Parathyroid adenoma (tissue), 2 donors: ENCODE measurements around the gene HOGA1.

Experiments used
- H2AFZ ChIP-seq: fragments of 300-600 bp; sonication (generic); one replicate; pipeline ENCODE4 v1.7.0; 2017; ENCODE audit warnings: antibody characterized with exemption, mild to moderate bottlenecking
- H3K27ac ChIP-seq: fragments of 300-600 bp; sonication (generic); one replicate; pipeline ENCODE4 v1.7.0; 2017
- H3K27me3 ChIP-seq: fragments of 300-600 bp; sonication (generic); one replicate; pipeline ENCODE4 v1.7.0; 2017; ENCODE audit warnings: low read length; ENCODE audit not compliant: control insufficient read depth, insufficient read depth
- H3K36me3 ChIP-seq: fragments of 300-600 bp; sonication (generic); one replicate; pipeline ENCODE4 v1.7.0; 2017; ENCODE audit warnings: low read length; ENCODE audit not compliant: control insufficient read depth, insufficient read depth
- H3K4me1 ChIP-seq: fragments of 300-600 bp; sonication (generic); one replicate; pipeline ENCODE4 v1.7.0; 2017; ENCODE audit warnings: control low read depth
- H3K4me2 ChIP-seq: fragments of 300-600 bp; sonication (generic); one replicate; pipeline ENCODE4 v1.7.0; 2017; ENCODE audit warnings: low read length
- H3K4me3 ChIP-seq: fragments of 300-600 bp; sonication (generic); one replicate; pipeline ENCODE4 v1.7.0; 2017; ENCODE audit warnings: low read depth, low read length
- H3K79me2 ChIP-seq: fragments of 300-600 bp; sonication (generic); one replicate; pipeline ENCODE4 v1.7.0; 2017; ENCODE audit warnings: control low read depth
- H3K9ac ChIP-seq: fragments of 300-600 bp; sonication (generic); one replicate; pipeline ENCODE4 v1.7.0; 2017; ENCODE audit warnings: mild to moderate bottlenecking
- H3K9me3 ChIP-seq: fragments of 300-600 bp; sonication (generic); one replicate; pipeline ENCODE4 v1.7.0; 2017; ENCODE audit warnings: low read length; ENCODE audit not compliant: control insufficient read depth
- CTCF ChIP-seq: fragments of 300-600 bp; sonication (generic); IDR thresholded peaks from one replicate; pipeline ENCODE4 v1.7.0; 2017; ENCODE audit warnings: antibody characterized with exemption, mild to moderate bottlenecking
- donor health status: primary hyperparathyroidism.

Gene HOGA1

DNA sequence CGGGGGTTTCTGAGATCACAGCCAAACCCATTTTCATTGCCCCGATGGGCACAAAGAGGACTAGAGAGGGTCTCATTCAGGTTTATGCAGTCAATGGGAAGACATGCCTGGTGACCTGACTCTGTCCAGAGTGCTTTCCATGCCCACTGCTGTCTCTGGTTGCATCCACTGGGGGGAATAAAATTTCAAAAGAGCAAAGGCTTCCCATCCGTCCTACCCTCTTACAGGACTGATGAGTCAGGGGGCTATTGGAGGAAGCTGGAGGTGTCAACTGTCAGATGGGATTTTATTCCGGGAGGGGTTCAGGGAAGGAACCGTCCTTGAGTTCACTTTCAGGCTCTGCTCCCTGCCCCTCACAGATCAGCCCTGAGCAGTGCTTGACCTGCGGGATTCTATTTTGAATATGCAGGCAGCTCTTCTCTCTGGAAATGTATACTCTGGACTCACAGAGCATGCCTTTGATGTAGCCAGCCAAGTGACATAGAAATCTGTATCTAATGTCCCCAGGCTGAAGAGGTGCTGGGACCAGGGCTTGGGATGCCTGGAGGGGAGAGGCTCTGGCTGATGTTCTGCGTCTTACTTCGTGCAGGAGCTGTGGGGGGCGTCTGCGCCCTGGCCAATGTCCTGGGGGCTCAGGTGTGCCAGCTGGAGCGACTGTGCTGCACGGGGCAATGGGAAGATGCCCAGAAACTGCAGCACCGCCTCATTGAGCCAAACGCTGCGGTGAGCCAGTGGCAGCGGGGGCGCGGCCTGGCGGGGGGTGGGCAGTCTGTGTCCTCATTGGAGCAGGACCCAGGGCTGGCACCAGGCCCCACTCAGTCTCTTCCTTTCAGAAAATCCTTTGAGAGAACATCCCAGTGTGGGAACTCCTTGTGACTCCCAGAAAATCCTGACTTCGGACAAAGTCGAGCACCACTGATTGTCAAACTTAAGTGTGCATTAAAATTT, 17.4 kb downstream of the HOGA1 start:
- Histone ChIP-seq H3K27ac (no peak overlapping the region), H3K4me3 (no peak overlapping the region), H3K9me3 (no peaks in the 10 kb centered on the region), H2AFZ (no peak overlapping the region), H3K4me1 (no peaks in the 10 kb centered on the region), H3K9ac (no peak overlapping the region), H3K36me3 (no peaks in the 10 kb centered on the region), H3K4me2 (no peak overlapping the region), H3K27me3 (no peaks in the 10 kb centered on the region), H3K79me2 (peaks cover 3% of the 10 kb centered on the region)
- no peak for TF ChIP-seq CTCF

DNA sequence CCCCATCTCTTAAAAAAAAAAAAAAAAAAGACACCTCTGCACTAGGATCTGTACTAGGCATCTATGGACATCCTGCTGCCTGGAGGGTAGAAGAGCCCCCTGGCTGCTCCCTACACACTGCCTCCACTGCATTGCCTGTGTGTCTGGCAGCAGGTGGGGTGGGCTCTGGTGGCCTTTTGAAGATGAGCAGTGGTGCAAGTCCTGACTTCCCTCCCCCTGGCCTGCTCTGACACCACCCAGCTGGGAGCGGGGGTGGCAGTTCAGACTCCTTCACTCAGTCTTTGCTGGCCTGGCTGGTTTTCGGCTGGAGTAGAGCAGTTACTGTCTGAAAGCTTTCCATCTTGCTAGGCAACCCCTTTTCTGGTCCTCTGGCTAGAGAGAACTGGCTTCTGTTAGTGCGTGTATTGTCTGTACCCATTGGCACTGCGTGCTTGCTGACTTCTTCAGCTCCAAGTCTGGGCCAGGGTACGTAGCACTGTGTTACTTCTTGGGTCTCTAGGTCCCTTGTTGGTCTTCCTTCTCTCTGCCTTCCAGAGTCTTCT, 23.0 kb downstream of the HOGA1 start:
- Histone ChIP-seq H3K79me2 (no peaks in the 10 kb centered on the region), H2AFZ (no peak overlapping the region), H3K9me3 (no peaks in the 10 kb centered on the region), H3K36me3 (no peaks in the 10 kb centered on the region), H3K4me3 (no peak overlapping the region), H3K27me3 (no peaks in the 10 kb centered on the region), H3K27ac (no peak overlapping the region), H3K4me2 (no peak overlapping the region), H3K9ac (no peak overlapping the region), H3K4me1 (no peaks in the 10 kb centered on the region)
- no peak for TF ChIP-seq CTCF

- Histone ChIP-seq H3K27ac (no peak overlapping the region), H2AFZ (no peak overlapping the region)
Observed at GRCh38 chr10:97608991-97609561, 24.9 kb downstream of the HOGA1 start.

DNA sequence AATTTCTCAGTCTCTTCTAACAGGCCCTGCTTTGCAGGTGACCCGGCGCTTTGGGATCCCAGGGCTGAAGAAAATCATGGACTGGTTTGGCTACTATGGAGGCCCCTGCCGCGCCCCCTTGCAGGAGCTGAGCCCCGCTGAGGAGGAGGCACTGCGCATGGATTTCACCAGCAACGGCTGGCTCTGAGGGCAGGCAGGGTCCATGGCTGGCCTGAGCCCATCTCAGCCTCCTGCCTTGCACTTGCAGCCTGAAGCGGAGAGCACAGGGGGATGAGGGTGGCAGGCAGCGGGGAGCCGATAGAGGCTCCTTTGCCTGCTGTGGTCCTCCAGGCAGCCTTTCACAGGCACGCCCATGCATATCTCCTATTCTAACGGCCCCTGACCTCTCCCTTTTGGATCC, 27.3 kb downstream of the HOGA1 start:
- Histone ChIP-seq H3K4me2 (no peak overlapping the region), H3K36me3 (no peaks in the 10 kb centered on the region), H2AFZ (no peak overlapping the region), H3K27ac (no peak overlapping the region), H3K9ac (no peak overlapping the region), H3K79me2 (no peaks in the 10 kb centered on the region), H3K4me1 (peaks cover 8% of the 10 kb centered on the region), H3K27me3 (no peaks in the 10 kb centered on the region), H3K9me3 (no peaks in the 10 kb centered on the region), H3K4me3 (no peak overlapping the region)
- no peak for TF ChIP-seq CTCF

More at GRCh38 chr10:97608991-97609561, 24.9 kb downstream of the HOGA1 start:
- no peak for TF ChIP-seq CTCF
- H3K4me1 ChIP-seq, result peaks cover under 1% of the 10 kb centered on the region
- H3K9me3 ChIP-seq, result no peaks in the 10 kb centered on the region
- no peaks in the 10 kb centered on the region for H3K79me2 ChIP-seq
- H3K4me3 ChIP-seq, result no peak overlapping the region
- no peak overlapping the region for H3K9ac ChIP-seq
- H3K4me2 ChIP-seq, result no peak overlapping the region
- no peaks in the 10 kb centered on the region for H3K36me3 ChIP-seq
- H3K27me3 ChIP-seq, result no peaks in the 10 kb centered on the region
